Putamen (tissue), 1 donor: ENCODE measurements around the gene ACER3.
"Not testable (repeated sequence)": the region's sequence is repeated elsewhere in the genome, so short reads cannot be mapped to it uniquely, and the experiment has no call there.

Experiments used
- DNase-seq: peaks from one replicate; pipeline ENCODE4 v3.0.0-alpha.2; 2016; ENCODE audit warnings: low spot score

The ACER3 gene

GRCh38 chr11:76860539-76861475 is at the start of gene ACER3:
TSS of gene ACER3 (plus strand) at chr11:76860918. CDS start at chr11:76860977, 59 bp downstream.
- DNase-seq, result peak; percentile 93

- DNase-seq, result no peak
Observed at GRCh38 chr11:76811259-76811658, 49.5 kb upstream of the ACER3 start.

GRCh38 chr11:76814414-76814813 is 46.3 kb upstream of the ACER3 start:
- DNase-seq, result no peak

DNA sequence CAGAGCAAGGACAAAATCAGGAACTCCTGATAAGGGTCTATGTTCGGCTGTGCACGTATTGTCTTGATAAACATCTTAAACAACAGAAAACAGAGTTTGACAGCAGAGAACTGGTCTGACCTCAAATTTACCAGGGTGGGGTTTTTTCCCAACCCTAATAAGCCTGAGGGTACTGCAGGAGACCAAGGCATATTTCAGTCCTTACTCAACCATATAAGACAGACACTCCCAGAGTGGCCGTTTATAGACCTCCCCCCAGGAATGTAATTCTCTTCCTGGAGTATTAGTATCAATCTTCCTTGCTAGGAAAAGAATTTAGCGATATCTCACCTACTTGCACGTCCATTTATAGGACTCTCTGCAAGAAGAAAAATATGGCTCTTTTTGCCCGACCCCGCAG is 45.0 kb upstream of the ACER3 start:
- DNase-seq, result not testable (repeated sequence)

- no peak for DNase-seq
Observed at GRCh38 chr11:76820184-76820566, 40.5 kb upstream of the ACER3 start.

DNA sequence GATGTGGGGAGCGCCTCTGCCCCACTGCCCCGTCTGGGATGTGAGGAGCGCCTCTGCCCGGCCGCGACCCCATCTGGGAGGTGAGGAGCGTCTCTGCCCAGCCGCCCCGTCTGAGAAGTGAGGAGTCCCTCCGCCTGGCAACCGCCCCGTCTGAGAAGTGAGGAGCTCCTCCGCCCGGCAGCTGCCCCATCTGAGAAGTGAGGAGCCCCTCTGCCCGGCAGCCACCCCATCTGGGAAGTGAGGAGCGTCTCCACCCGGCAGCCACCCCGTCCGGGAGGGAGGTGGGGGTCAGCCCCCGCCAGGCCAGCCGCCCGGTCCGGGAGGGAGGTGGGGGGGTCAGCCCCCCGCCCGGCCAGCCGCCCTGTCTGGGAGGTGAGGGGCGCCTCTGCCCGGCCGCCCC is 39.3 kb upstream of the ACER3 start:
- not testable (repeated sequence) for DNase-seq

- DNase-seq, result no peak
Observed at GRCh38 chr11:76822406-76822805, 38.3 kb upstream of the ACER3 start.

DNA sequence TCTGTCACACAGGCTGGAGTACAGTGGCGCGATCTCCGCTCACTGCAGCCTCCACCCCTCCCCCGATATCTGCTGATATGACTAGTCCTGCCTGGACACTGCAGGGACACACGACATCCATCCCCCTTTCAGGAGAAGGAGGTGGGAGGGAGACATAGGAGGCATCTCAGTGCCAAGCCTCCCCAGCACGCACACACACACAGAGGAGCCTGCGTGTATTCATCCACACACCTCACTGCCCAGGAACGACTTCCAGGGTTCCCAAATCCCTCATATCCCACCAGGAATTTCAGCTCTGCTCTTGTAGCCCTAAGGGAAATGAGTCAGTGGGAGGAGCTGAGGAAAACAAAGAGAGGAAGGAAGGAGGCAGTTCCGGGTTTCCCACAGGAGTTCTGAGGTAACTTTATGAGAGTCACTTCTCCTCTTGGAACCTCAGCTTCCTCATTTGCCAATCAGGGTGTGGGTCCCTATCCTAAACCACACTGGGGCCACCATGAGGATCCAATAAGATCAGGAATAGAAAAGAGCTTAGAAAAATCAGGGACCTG is 37.2 kb upstream of the ACER3 start:
- DNase-seq, result no peak

- DNase-seq, result no peak
Observed at GRCh38 chr11:76824083-76824939, 36.4 kb upstream of the ACER3 start.

GRCh38 chr11:76824980-76825725 is 35.6 kb upstream of the ACER3 start:
- DNase-seq, result no peak

DNA sequence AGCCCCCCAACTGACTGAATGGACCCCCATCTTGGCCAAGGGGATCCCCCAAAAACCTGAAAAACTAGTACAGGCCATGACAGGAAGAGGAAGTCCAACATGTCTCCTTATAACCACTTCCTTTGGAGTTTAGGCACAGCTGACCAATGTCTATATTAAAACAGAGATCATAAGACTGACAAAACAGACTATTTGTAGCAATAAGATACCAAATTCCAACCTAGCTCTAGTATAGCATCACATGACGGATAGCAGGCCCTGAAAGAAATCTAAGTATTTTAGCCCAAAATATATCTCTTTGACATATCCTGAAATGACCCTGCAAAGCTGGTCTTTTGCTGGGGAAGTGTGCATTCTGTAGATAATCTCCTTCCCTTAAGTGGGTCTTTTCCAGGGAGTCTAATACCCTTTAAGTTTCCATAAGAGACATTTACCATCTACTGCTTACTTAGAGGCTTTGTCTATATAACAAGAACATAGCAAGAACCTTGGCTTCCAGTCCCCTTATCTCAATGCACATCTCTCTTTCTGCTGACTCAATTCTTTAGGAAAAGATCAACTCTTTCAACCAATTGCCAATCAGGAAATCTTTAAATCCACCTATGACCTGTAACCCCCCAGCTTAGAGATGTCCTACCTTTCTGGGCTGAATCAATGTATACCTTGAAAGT is 34.9 kb upstream of the ACER3 start:
- no peak for DNase-seq

- DNase-seq, result not testable (repeated sequence)
Observed at GRCh38 chr11:76826508-76826907, 34.2 kb upstream of the ACER3 start.

DNA sequence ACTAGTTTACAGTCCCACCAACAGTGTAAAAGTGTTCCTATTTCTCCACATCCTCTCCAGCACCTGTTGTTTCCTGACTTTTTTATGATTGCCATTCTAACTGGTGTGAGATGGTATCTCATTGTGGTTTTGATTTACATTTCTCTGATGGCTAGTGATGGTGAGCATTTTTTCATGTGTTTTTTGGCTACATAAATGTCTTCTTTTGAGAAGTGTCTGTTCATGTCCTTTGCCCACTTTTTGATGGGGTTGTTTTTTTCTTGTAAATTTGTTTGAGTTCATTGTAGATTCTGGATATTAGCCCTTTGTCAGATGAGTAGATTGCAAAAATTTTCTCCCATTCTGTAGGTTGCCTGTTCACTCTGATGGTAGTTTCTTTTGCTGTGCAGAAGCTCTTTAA is 33.7 kb upstream of the ACER3 start:
- DNase-seq, result not testable (repeated sequence)

DNA sequence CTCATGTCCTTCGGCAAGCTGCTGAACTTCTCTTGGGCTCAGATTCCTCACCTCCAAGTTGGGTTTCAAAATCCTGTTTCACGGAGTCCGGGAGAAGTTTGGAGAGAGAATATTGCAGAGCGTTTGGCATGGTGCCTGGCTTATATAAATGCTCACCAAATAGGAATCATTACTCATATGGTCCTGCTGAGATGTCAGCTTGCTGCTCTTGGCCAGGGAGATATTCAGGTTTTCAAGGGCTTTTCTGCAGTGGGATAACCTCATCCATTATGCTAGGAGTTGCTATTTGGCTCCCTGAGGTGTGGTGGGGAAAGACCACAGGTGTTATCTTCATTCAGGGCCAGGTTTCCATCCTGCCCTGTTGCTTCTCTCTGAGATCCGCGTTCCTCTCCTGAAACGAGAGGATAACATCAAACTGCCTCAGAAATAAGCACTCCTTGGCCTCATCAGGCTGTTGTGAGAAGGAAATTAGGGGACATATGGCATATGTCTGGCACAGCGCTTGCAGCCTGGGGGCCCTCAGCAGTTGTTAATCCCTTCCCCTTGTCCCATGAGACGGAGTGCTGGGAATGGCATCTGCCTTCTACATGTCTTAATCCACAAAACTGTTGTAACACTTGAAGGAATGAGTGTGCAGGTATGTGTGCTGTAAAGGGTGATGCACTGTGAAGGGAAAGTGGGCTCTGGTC is 29.9 kb upstream of the ACER3 start:
- DNase-seq, result no peak

DNA sequence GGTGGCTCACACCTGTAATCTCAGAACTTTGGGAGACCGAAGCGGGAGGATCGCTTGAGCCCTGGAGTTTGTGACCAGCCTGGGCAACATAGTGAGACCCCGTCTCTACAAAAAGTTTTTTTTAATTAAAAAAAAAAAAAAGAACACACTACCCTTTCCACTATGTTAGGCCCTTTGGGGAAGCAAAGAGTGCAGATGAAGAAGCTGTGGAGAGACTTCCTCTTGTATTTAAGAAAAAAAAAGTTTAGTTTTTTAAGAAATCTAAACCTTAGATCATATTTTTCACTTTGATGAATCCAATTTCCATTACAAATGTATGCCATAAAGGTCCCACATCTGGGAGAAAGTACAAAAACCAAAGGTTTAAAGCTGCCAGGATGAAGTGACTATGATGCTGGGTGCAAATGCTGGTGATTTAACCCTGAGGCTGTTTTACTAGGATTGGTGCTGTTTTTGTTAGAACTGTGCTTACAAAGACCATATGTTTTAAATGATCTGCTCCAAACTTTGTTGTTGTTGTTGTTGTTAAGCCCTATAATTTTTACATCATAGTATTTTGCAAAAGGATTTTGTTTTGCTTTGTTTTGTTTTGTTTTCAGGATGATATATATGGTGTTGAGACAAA is 28.9 kb upstream of the ACER3 start:
- no peak for DNase-seq

- DNase-seq, result no peak
Observed at GRCh38 chr11:76832361-76832760, 28.4 kb upstream of the ACER3 start.

DNA sequence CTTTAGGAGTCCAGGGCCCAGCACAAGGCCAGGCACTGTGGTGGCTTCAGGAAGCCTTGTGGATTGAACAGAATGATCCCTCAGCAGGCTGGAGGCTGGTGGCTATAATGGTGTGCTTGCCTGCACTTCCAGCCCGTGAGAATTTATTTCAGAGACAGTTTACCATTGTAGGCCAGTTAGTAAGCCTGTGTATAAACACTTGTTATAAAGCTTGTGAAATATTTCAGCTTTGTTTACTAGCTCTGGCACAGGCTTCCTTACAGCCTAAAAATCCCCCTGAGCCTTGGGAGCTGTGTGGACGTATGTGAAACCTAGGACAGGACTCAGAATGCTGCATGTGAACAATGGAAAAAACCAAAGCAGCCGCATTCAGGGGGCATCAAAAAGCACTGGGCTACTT is 26.6 kb upstream of the ACER3 start:
- DNase-seq, result no peak

DNA sequence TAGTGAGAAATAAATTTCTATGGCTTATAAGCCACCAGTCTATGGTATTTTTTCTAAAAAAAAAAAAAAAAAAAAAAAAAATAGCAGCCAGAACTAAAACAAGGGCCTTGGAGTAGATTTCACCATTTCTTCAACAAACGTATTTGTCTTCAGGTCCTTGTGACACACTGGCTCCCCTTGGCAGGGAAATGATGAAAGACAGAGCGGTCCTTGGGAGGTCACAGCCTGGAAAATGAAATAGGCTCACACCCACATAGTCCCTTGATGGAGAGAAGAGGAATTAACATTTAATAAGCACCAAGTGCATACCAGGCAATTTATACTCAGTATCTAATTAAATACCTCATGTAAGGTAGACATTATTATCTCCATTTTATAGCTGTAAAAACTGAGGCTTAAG is 25.7 kb upstream of the ACER3 start:
- no peak for DNase-seq

DNA sequence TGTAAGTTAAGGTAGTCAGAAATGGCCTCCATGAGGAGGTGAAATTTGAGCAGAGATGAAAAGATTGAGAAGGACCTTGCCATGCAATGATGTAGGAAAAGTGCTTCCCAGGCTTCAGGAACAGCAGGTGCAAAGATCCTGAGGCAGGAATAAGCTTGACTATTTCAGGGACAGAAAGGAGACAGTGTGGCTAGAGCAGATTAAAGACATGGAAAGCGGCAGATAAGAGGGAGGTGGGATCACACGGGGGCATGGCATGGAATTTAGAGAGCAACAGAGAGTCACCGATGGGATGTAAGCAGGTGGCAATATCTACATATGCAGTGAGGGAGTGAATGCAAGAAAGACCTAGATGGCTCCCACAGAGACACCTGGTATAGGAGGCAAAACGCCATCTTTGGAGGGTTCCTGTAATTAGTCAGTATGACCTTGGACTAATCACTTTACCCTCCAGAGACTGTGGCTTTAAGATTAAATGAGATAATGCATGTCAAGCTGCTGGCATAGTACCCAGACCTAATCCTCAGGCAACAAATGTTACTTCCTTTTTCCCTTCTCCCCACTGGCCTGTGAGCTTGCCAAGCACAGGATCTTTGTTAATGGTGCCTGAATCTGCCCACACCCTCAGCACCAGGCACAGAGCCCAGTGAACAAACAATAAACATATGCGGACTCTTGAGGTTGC is 24.6 kb upstream of the ACER3 start:
- no peak for DNase-seq
